Measurements from ENCODE around the gene CDK7. TPM values are rescaled to one million over a fixed set of nuclear protein-coding genes. Genes with fewer than 3 reads are reported as not detected.

CDK7 gene
- total RNA-seq, 4 donors from 2014 or later, result 5.2 to 13.8 (median 11.2) TPM

- WGBS, 2 donors, result 79 to 100% methylated on average over 1 of the region's 1 CpG
- no peaks in the 10 kb centered on the region for H3K9me3 ChIP-seq
- H3K27me3 ChIP-seq, result no peaks in the 10 kb centered on the region
- no peak for DNase-seq (ENCODE audit: low spot score in 2 of 2)
- H3K36me3 ChIP-seq, result peaks cover 0 to 34% (median 0%) of the 10 kb centered on the region in 3 donors
- no peaks in the 10 kb centered on the region for H3K4me1 ChIP-seq
- no peak overlapping the region for H3K4me3 ChIP-seq
- H3K27ac ChIP-seq, result no peak overlapping the region
- TF ChIP-seq CTCF (IDR thresholded peaks at IDR 0.05) (no peak), POLR2A (IDR thresholded peaks at IDR 0.05) (no peak), EP300 (IDR thresholded peaks at IDR 0.05) (no peak)
These were observed 54.0 kb downstream of the CDK7 start for GRCh38 chr5:69288688-69289087.

- H3K36me3 ChIP-seq, result peaks cover 0 to 26% (median 0%) of the 10 kb centered on the region in 3 donors
- H3K4me1 ChIP-seq, result no peaks in the 10 kb centered on the region
- H3K27me3 ChIP-seq, result no peaks in the 10 kb centered on the region
- WGBS, 2 donors, result 94 to 98% methylated on average over 2 of the region's 2 CpGs
- no peak overlapping the region for H3K27ac ChIP-seq
- no peak for DNase-seq (ENCODE audit: low spot score in 2 of 2)
- H3K9me3 ChIP-seq, result no peaks in the 10 kb centered on the region
- H3K4me3 ChIP-seq, result no peak overlapping the region
- no peak for TF ChIP-seq CTCF (IDR thresholded peaks at IDR 0.05)
- TF ChIP-seq EP300 (IDR thresholded peaks at IDR 0.05), result no peak
- no peak for TF ChIP-seq POLR2A (IDR thresholded peaks at IDR 0.05)
These were observed 57.6 kb downstream of the CDK7 start for GRCh38 chr5:69292306-69292705.

GRCh38 chr5:69293882-69294281 lies 59.2 kb downstream of the CDK7 start:
- 33 to 83% methylated on average over 1 of the region's 1 CpG for WGBS, 2 donors
- Histone ChIP-seq H3K9me3 (no peaks in the 10 kb centered on the region), H3K27ac (no peak overlapping the region), H3K4me3 (no peak overlapping the region), H3K27me3 (no peaks in the 10 kb centered on the region), H3K36me3 (peaks cover 0 to 28% (median 0%) of the 10 kb centered on the region in 3 donors), H3K4me1 (no peaks in the 10 kb centered on the region)
- DNase-seq (ENCODE audit: low spot score in 2 of 2), result no peak
- TF ChIP-seq EP300 (IDR thresholded peaks at IDR 0.05) (no peak), POLR2A (IDR thresholded peaks at IDR 0.05) (no peak), CTCF (IDR thresholded peaks at IDR 0.05) (no peak)

GRCh38 chr5:69295088-69295754 lies 60.5 kb downstream of the CDK7 start:
- Histone ChIP-seq H3K9me3 (no peaks in the 10 kb centered on the region), H3K36me3 (peaks cover 0 to 38% (median 0%) of the 10 kb centered on the region in 3 donors), H3K27ac (no peak overlapping the region), H3K4me3 (no peak overlapping the region), H3K27me3 (no peaks in the 10 kb centered on the region), H3K4me1 (no peaks in the 10 kb centered on the region)
- 63 to 68% methylated on average over 10 of the region's 10 CpGs for WGBS, 2 donors
- TF ChIP-seq EP300 (IDR thresholded peaks at IDR 0.05) (peak in 1 of 2 donors; percentile 21), POLR2A (IDR thresholded peaks at IDR 0.05) (no peak)
- no peak for DNase-seq (ENCODE audit: low spot score in 2 of 2)

- Histone ChIP-seq H3K27ac (no peak overlapping the region), H3K4me3 (no peak overlapping the region), H3K27me3 (no peaks in the 10 kb centered on the region), H3K4me1 (no peaks in the 10 kb centered on the region), H3K36me3 (peaks cover 0 to 23% (median 0%) of the 10 kb centered on the region in 3 donors), H3K9me3 (no peaks in the 10 kb centered on the region)
- TF ChIP-seq POLR2A (IDR thresholded peaks at IDR 0.05) (no peak), CTCF (IDR thresholded peaks at IDR 0.05) (no peak)
- no peak for DNase-seq (ENCODE audit: low spot score in 2 of 2)
- WGBS, 2 donors, result 76 to 86% methylated on average over 6 of the region's 6 CpGs
These were observed 64.9 kb downstream of the CDK7 start for GRCh38 chr5:69299625-69300024.
